Uterus (tissue), 2 donors: Measurements from ENCODE around the gene ADD3.

Source experiments
- POLR2A ChIP-seq, 2 donors: fragments of 450-650 bp; IDR thresholded peaks; one replicate each; pipeline ENCODE4 v1.6.1; 2016; ENCODE audit warnings: antibody characterized with exemption in 2 of 2, mild to moderate bottlenecking in 1 of 2, moderate library complexity in 1 of 2
- TF ChIP-seq, protein P1 (sequence below), 4 experiments: fragments of 200-600 bp in 2 of 4; fragments of 450-650 bp in 2 of 4; sonication (generic) in 2 of 4; IDR thresholded peaks; one replicate each; pipeline ENCODE4 v1.5.1; 2016 to 2019; ENCODE audit warnings: antibody characterized with exemption in 4 of 4, mild to moderate bottlenecking in 2 of 4, moderate library complexity in 1 of 4

DNA sequence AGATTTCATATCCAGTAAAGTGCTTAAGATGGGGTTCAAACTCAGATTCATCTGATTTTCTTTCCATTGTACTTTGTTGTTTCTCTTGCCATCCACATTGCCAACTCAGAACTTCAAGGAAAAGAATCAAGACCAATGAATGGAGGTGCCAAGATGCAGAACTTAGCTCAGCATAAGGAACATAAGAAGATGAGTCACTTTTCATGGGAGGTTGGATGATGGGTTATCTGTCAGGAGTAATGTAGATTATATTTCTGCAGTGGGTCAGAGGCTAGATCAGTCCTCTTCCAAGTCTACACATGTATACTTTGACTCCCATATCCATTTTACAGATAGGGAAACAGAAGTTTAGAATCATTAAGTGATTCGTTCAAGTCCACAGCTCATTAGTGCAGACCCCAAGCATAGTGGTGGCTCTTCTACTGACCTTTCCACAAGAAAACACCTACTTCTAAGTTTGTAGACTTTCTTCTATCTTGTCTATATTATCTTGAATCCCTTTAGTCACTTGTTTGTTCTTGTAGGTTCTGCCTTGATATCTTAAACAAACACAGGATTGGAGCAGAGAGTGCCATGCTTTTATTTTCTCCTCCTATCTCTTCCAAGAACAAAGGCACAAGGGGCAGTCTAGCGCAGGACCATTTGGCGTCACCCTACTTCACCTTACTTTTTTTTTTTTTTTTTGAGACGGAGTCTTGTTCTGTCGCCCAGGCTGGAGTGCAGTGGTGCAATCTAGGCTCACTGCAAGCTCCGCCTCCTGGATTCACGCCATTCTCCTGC is 14.0 kb upstream of the ADD3 start:
- TF ChIP-seq POLR2A (IDR thresholded peaks at IDR 0.05): no peak
- TF ChIP-seq, protein P1, sequence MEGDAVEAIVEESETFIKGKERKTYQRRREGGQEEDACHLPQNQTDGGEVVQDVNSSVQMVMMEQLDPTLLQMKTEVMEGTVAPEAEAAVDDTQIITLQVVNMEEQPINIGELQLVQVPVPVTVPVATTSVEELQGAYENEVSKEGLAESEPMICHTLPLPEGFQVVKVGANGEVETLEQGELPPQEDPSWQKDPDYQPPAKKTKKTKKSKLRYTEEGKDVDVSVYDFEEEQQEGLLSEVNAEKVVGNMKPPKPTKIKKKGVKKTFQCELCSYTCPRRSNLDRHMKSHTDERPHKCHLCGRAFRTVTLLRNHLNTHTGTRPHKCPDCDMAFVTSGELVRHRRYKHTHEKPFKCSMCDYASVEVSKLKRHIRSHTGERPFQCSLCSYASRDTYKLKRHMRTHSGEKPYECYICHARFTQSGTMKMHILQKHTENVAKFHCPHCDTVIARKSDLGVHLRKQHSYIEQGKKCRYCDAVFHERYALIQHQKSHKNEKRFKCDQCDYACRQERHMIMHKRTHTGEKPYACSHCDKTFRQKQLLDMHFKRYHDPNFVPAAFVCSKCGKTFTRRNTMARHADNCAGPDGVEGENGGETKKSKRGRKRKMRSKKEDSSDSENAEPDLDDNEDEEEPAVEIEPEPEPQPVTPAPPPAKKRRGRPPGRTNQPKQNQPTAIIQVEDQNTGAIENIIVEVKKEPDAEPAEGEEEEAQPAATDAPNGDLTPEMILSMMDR (IDR thresholded peaks at IDR 0.05): no peak
